G401 (cell line): ENCODE measurements around the gene NAPB. TPM values are rescaled to one million over a fixed set of nuclear protein-coding genes. Genes with fewer than 3 reads are reported as not detected.

Experiments used
- DNase-seq: peaks from one replicate; pipeline ENCODE4 v3.0.0-alpha.2; 2015; ENCODE audit warnings: low spot score
- in situ Hi-C: cut with HindIII; loops from 2 replicates; pipeline ENCODE4 v1.10.0; 2016; ENCODE audit warnings: low sequenced_read_pairs, mixed read lengths
- total RNA-seq: library from RNA; depleted of rRNA; stranded (reverse); fragments of >200 nt; shearing (Covaris generic); gene quantifications from 2 replicates; pipeline ENCODE4 v1.2.3, GENCODE V29; 2014; rRNA removed

NAPB gene
- total RNA-seq, 1 experiment from 2014 or later: 3.7 TPM

GRCh38 chr20:23331450-23332350 lies 89.6 kb downstream of the NAPB start:
- no peak for DNase-seq
- in situ Hi-C loops: no loop called here

DNA sequence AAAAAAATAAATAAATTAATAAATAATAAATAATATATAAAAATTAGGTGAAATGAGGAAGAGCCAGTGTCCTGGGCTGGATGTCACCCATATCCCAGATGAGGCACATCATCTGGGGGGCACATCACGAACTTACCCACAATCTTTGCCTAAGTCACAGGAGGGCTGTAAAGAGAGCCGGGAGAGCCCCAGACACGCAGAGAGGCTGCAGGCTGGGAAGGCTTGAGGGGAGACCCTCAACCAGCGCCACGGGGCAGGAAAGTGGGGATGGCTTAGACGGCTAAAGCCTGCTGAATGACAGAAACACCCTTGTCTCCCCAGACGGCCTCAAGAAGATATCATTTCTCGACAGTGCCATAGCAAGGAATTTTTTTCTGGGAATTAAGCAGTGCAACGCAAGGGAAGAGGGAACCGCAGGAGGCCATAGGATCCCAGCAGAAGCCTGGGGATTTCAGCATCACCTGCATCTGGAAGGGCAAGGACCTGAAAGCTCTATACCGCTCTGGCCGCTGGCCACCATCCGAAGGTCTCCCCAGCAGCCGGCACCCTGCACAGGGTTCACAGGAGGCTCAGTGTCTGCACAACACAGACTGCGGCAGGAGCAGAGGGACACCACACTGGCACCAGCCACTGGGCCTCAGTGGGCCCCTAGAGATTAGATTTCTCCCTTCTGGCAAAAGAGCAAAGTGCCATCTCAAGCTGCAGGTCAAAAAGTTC lies 93.5 kb downstream of the NAPB start:
- DNase-seq: no peak
- in situ Hi-C loops: no loop called here

DNA sequence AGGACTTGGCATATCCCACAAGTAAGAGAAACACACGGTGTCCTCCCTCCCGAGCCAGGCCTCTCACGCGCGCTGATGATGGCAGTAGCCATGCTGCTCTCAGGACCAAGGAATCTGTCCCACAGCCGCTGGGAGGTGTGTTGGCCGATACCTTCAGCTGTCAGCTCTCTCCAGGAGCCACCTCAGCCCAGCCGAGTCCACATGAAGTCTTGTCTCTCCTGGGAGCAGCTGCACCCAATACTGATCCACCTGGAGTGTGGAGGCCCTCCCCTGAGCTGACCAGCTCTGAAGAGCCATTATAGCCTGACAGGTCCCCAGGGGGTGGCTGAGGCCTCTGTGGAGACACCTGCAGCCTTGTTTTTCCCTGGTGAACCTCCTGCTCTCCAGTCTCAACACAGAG lies 94.5 kb downstream of the NAPB start:
- DNase-seq: no peak
- in situ Hi-C loops: no loop called here

DNA sequence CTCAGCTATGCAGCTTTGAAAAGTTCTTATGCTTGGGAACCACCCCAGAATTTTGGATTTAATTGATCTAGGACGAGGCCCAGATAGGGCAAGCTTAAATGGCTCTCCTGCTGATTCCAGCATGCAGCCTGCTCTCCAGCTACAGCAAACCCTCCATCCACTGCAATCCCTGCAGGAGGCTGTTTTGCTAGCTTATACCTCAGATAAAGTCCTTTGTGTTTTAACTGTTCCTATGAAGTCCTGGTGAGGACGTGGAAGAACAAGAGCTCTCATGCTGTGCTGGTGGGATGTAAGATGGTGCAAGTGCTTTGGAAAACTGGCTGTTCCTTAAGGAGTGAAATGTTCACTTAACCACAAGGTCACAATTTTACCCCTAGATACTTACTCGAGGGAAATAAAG lies 96.2 kb downstream of the NAPB start:
- in situ Hi-C loops: no loop called here
- DNase-seq: no peak

Other genes with a start within 250 kb of the NAPB start
- 54.8 and 80.7 TPM in 2 replicates for gene NXT1, start 70.7 kb downstream of the NAPB start, total RNA-seq
- 9.0 and 24.1 TPM in 2 replicates for gene GZF1, start 59.3 kb downstream of the NAPB start, total RNA-seq
- gene CSTL1, start 18.2 kb upstream of the NAPB start, total RNA-seq: not detected in 2 replicates
- not detected in 2 replicates for gene CST11, start 31.4 kb upstream of the NAPB start, total RNA-seq
- gene CST8, start 69.6 kb upstream of the NAPB start, total RNA-seq: not detected in 2 replicates
- gene CST9L, start 147.0 kb upstream of the NAPB start, total RNA-seq: not detected in 2 replicates
- gene CST9, start 184.4 kb upstream of the NAPB start, total RNA-seq: not detected in 2 replicates
- gene CST3, start 216.5 kb upstream of the NAPB start, total RNA-seq: 26.7 and 56.5 TPM in 2 replicates